ENCODE results near the gene DNAJC24.

DNA sequence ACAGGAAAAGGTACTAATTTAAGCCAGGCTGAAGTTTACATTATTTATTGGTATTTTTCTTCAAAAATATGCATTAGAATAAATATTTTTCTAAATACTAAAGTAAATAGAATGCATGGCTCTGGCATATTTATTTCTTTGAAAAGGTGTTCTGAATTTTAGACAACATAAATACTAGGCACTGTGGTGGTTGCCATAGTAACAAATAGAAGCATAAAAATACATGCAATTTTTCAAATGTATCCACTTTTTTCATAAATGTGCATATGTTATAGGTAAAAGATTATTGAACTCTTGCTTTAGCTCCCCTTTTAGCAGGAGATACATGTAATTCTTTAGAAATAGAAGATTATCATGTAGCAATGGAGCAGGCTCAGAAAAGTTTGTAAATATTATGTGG is 18.5 kb upstream of the DNAJC24 start:
- no peak for TF ChIP-seq CTCF (IDR thresholded peaks at IDR 0.05 in 4 of 5, conservative IDR thresholded peaks at IDR 0.05 in 1 of 5)
- no peak for TF ChIP-seq POLR2A (IDR thresholded peaks at IDR 0.05)

Data from gastrocnemius medialis (tissue), 4 donors.